IMR-90 (cell line): Measurements from ENCODE around the gene SYT8. TPM values are rescaled to one million over a fixed set of nuclear protein-coding genes. Genes with fewer than 3 reads are reported as not detected.

ENCODE experiments used
- ATAC-seq: fragments of 200-7000 bp; cut with Tn5 transposase; 2 replicates; pipeline ENCODE4 v1.9.1; 2020; ENCODE audit warnings: low read depth, mild to moderate bottlenecking, moderate library complexity
- BruUV-seq: library from RNA; stranded (reverse); fragments of 400-500 nt; replicated peaks from 2 replicates; lab custom pipeline; 2021; lab: Mats Ljungman, UMichigan
- CTCF ChIA-PET: fragments of 300-600 bp; formaldehyde crosslinking; extraction: SDS; loops from one replicate; lab custom pipeline; 2021; ENCODE audit warnings: antibody characterized with exemption; lab: Yijun Ruan, JAX
- POLR2A ChIA-PET: fragments of 300-600 bp; sonication (Branson Sonifier 250); formaldehyde crosslinking; loops from one replicate; lab custom pipeline; 2022; ENCODE audit warnings: antibody characterized with exemption; ENCODE audit not compliant: unreplicated experiment; lab: Charles Lee
- DNase-seq: peaks from one replicate; pipeline ENCODE4 v3.0.0; 2013
- H2AFZ ChIP-seq: replicated peaks from 2 replicates; pipeline ENCODE3; 2013; ENCODE audit warnings: low read length, mild to moderate bottlenecking; ENCODE audit not compliant: poor library complexity
- H2AK5ac ChIP-seq: 2 replicates; pipeline ENCODE4 v1.6.1; 2013; ENCODE audit warnings: low read depth, low read length, inconsistent platforms
- H2AK9ac ChIP-seq: replicated peaks from 2 replicates; pipeline ENCODE3; 2013; ENCODE audit warnings: mild to moderate bottlenecking, low read depth, low read length, moderate library complexity; ENCODE audit not compliant: poor library complexity
- H2BK120ac ChIP-seq: 2 replicates; pipeline ENCODE4 v1.6.1; 2013; ENCODE audit warnings: low read depth, low read length, inconsistent platforms
- H2BK15ac ChIP-seq: 3 replicates; pipeline ENCODE4 v1.6.1; 2013; ENCODE audit warnings: low read depth, low read length, inconsistent platforms
- H2BK20ac ChIP-seq: 2 replicates; pipeline ENCODE4 v1.6.1; 2013; ENCODE audit warnings: low read depth, mild to moderate bottlenecking, inconsistent platforms, low read length, moderate library complexity
- H2BK5ac ChIP-seq: 2 replicates; pipeline ENCODE4 v1.6.1; 2013; ENCODE audit warnings: mild to moderate bottlenecking, low read depth, low read length, inconsistent platforms; ENCODE audit not compliant: poor library complexity, severe bottlenecking
- H3K14ac ChIP-seq: replicated peaks from 2 replicates; pipeline ENCODE4 v1.6.1; 2013; ENCODE audit warnings: low read depth, low read length, inconsistent platforms
- H3K18ac ChIP-seq: 2 replicates; pipeline ENCODE4 v1.6.1; 2013; ENCODE audit warnings: low read depth, low read length, control low read depth
- H3K23ac ChIP-seq: 2 replicates; pipeline ENCODE4 v1.6.1; 2013; ENCODE audit warnings: low read depth, low read length, inconsistent platforms
- H3K27ac ChIP-seq: 2 replicates; pipeline ENCODE4 v1.5.1; 2013; ENCODE audit warnings: mild to moderate bottlenecking, control low read depth, low read length; ENCODE audit not compliant: insufficient read depth
- H3K27me3 ChIP-seq: 2 replicates; pipeline ENCODE4 v1.6.1; 2013; ENCODE audit warnings: low read length; ENCODE audit not compliant: control insufficient read depth, insufficient read depth
- H3K36me3 ChIP-seq: 2 replicates; pipeline ENCODE4 v1.6.1; 2013; ENCODE audit warnings: low read length, mixed read lengths; ENCODE audit not compliant: control insufficient read depth, insufficient read depth
- H3K4ac ChIP-seq: 2 replicates; pipeline ENCODE4 v1.6.1; 2013; ENCODE audit warnings: low read depth, low read length, inconsistent platforms
- H3K4me1 ChIP-seq: 2 replicates; pipeline ENCODE4 v1.6.1; 2013; ENCODE audit warnings: low read length, mixed read lengths; ENCODE audit not compliant: control insufficient read depth, insufficient read depth
- H3K4me2 ChIP-seq: 2 replicates; pipeline ENCODE4 v1.6.1; 2013; ENCODE audit warnings: low read depth, mild to moderate bottlenecking, control low read depth, low read length, moderate library complexity
- H3K4me3 ChIP-seq: 2 replicates; pipeline ENCODE4 v1.5.1; 2013; ENCODE audit warnings: low read depth, mild to moderate bottlenecking, control low read depth, low read length, moderate library complexity; ENCODE audit not compliant: insufficient read depth
- H3K56ac ChIP-seq: 2 replicates; pipeline ENCODE4 v1.6.1; 2013; ENCODE audit warnings: low read length, inconsistent platforms; ENCODE audit not compliant: insufficient read depth; ENCODE audit errors: extremely low read depth
- H3K79me1 ChIP-seq, 2 experiments: 2 replicates each; pipeline ENCODE4 v1.6.1; 2013; ENCODE audit warnings: low read length in 2 of 2, inconsistent platforms in 1 of 2, low read depth in 1 of 2
- H3K9ac ChIP-seq: 2 replicates; pipeline ENCODE4 v1.6.1; 2013; ENCODE audit warnings: low read depth, low read length, control low read depth
- H3K9me1 ChIP-seq: 2 replicates; pipeline ENCODE4 v1.6.1; 2013; ENCODE audit warnings: low read length, inconsistent platforms; ENCODE audit not compliant: insufficient read depth
- H3K9me3 ChIP-seq: 2 replicates; pipeline ENCODE4 v1.6.1; 2013; ENCODE audit warnings: low read length; ENCODE audit not compliant: control insufficient read depth, insufficient read depth
- H4K20me1 ChIP-seq: 2 replicates; pipeline ENCODE4 v1.6.1; 2013; ENCODE audit warnings: low read length, inconsistent platforms; ENCODE audit not compliant: insufficient read depth
- H4K5ac ChIP-seq: 2 replicates; pipeline ENCODE4 v1.6.1; 2013; ENCODE audit warnings: mild to moderate bottlenecking, low read depth, low read length, control low read depth
- H4K8ac ChIP-seq, 2 experiments: 2 replicates each; pipeline ENCODE4 v1.6.1; 2013; ENCODE audit warnings: low read depth in 2 of 2, low read length in 2 of 2, control low read depth in 1 of 2, inconsistent platforms in 1 of 2
- H4K91ac ChIP-seq: 2 replicates; pipeline ENCODE4 v1.6.1; 2013; ENCODE audit warnings: low read depth, low read length, inconsistent platforms; ENCODE audit not compliant: insufficient read depth
- CEBPB ChIP-seq: IDR thresholded peaks from 2 replicates; pipeline ENCODE4 v1.6.1; 2012; ENCODE audit warnings: low read depth, low read length, improper control_type of control experiment
- CHD1 ChIP-seq: IDR thresholded peaks from 2 replicates; pipeline ENCODE4 v1.6.1; 2012; ENCODE audit warnings: low read depth, low read length, improper control_type of control experiment
- CTCF ChIP-seq: conservative IDR thresholded peaks from 2 replicates; pipeline ENCODE4 v1.5.1; 2012; ENCODE audit warnings: mild to moderate bottlenecking, low read depth, low read length, improper control_type of control experiment
- ELK1 ChIP-seq: fragments of 150-350 bp; IDR thresholded peaks from 2 replicates; pipeline ENCODE4 v1.6.1; 2016; ENCODE audit warnings: low read depth, mild to moderate bottlenecking, low read length, moderate library complexity, borderline replicate concordance
- FOS ChIP-seq: fragments of 150-350 bp; IDR thresholded peaks from 2 replicates; pipeline ENCODE4 v1.6.1; 2016; ENCODE audit warnings: low read depth, low read length
- MAFK ChIP-seq: IDR thresholded peaks from 2 replicates; pipeline ENCODE4 v1.6.1; 2012; ENCODE audit warnings: low read depth, low read length, improper control_type of control experiment
- MAZ ChIP-seq: IDR thresholded peaks from 2 replicates; pipeline ENCODE4 v1.6.1; 2012; ENCODE audit warnings: low read depth, mild to moderate bottlenecking, low read length, improper control_type of control experiment, moderate library complexity, borderline replicate concordance
- MXI1 ChIP-seq: IDR thresholded peaks from 2 replicates; pipeline ENCODE4 v1.6.1; 2012; ENCODE audit warnings: low read depth, mild to moderate bottlenecking, low read length, moderate library complexity, borderline replicate concordance
- NFE2L2 ChIP-seq: fragments of 150-350 bp; IDR thresholded peaks from 2 replicates; pipeline ENCODE4 v1.6.1; 2016; ENCODE audit warnings: low read depth, mild to moderate bottlenecking, low read length
- POLR2A ChIP-seq: IDR thresholded peaks from 2 replicates; pipeline ENCODE4 v1.6.1; 2012; ENCODE audit warnings: mild to moderate bottlenecking, low read depth, low read length
- RAD21 ChIP-seq: IDR thresholded peaks from 2 replicates; pipeline ENCODE4 v1.6.1; 2012; ENCODE audit warnings: low read length, improper control_type of control experiment
- RCOR1 ChIP-seq: IDR thresholded peaks from 2 replicates; pipeline ENCODE4 v1.6.1; 2012; ENCODE audit warnings: mild to moderate bottlenecking, low read length, improper control_type of control experiment; ENCODE audit not compliant: insufficient replicate concordance
- RFX5 ChIP-seq: IDR thresholded peaks from 2 replicates; pipeline ENCODE4 v1.8.0; 2012; ENCODE audit warnings: low read depth, mild to moderate bottlenecking, low read length, moderate library complexity
- USF2 ChIP-seq: fragments of 150-350 bp; IDR thresholded peaks from 2 replicates; pipeline ENCODE4 v1.6.1; 2017; ENCODE audit warnings: mild to moderate bottlenecking, antibody characterized with exemption, low read length, low read depth
- WGBS, 2 experiments: methylation state at CpG; one replicate each; pipeline versions ENCODE4 v1.1.5 to v1.1.7; 2013; ENCODE audit warnings: missing lambda C conversion rate in 2 of 2; ENCODE audit not compliant: insufficient read length in 1 of 2; ENCODE audit errors: extremely low coverage in 2 of 2; 5-methylcytosine and 5-hydroxymethylcytosine counted together
- dilution Hi-C: fragments of 300-500 bp; cut with HindIII; formaldehyde crosslinking; loops from one replicate; pipeline ENCODE4 v1.14.3; 2018; ENCODE audit warnings: low sequenced_read_pairs; ENCODE audit not compliant: unreplicated experiment
- in situ Hi-C: fragments of 300-500 bp; cut with MboI; formaldehyde crosslinking; loops from 3 replicates; pipeline ENCODE4 v1.14.3; 2019; ENCODE audit warnings: low sequenced_read_pairs, inconsistent platforms, mixed read lengths
- intact Hi-C: fragments of 100-400 bp; cut with micrococcal nuclease; formaldehyde crosslinking; loops from 2 replicates; pipeline ENCODE4 v1.10.0; 2022
- polyA plus RNA-seq, 3 experiments: library from polyadenylated mRNA; depleted of rRNA; stranded (reverse); fragments of >200 nt; gene quantifications; 2 replicates each; pipeline ENCODE4 v1.2.3, GENCODE V29; 2012; ENCODE audit warnings: low replicate concordance in 1 of 3
- total RNA-seq: library from RNA; depleted of rRNA; stranded (reverse); fragments of >200 nt; gene quantifications from 2 replicates; pipeline ENCODE4 v1.2.3, GENCODE V29; 2012

Gene SYT8
- total and polyA plus RNA-seq, 2 of the 4 experiments (the other 2 are of a cell fraction): not detected

- Histone ChIP-seq H3K4me3 (no peak overlapping the region), H3K9ac (no peak overlapping the region), H3K79me1 (no peaks in the 10 kb centered on the region), H2AK5ac (no peak overlapping the region), H3K27me3 (peaks cover 51% of the 10 kb centered on the region), H3K9me3 (no peaks in the 10 kb centered on the region), H3K9me1 (no peaks in the 10 kb centered on the region), H2AFZ (no peak overlapping the region), H2BK120ac (no peak overlapping the region), H4K5ac (no peak overlapping the region), H2BK20ac (no peak overlapping the region), H3K23ac (no peak overlapping the region), H4K8ac (no peak overlapping the region), H3K4ac (no peak overlapping the region), H3K18ac (no peak overlapping the region), H3K14ac (no peak overlapping the region), H4K91ac (no peak overlapping the region), H3K4me1 (no peaks in the 10 kb centered on the region), H3K4me2 (no peak overlapping the region), H3K27ac (no peak overlapping the region), H2AK9ac (no peak overlapping the region), H2BK5ac (no peak overlapping the region), H3K56ac (no peak overlapping the region), H3K36me3 (no peaks in the 10 kb centered on the region), H4K20me1 (no peaks in the 10 kb centered on the region), H2BK15ac (no peak overlapping the region)
- in situ Hi-C loops (no loop called here), intact Hi-C loops (no loop called here), dilution Hi-C loops (no loop called here)
- no TSS peak for BruUV-seq
- POLR2A ChIA-PET: no interaction called here
- DNase-seq: no peak
- TF ChIP-seq RCOR1 (no peak), USF2 (no peak), CEBPB (no peak), RAD21 (no peak), CTCF (no peak), MAFK (no peak), POLR2A (no peak), FOS (no peak), NFE2L2 (no peak), RFX5 (no peak), MAZ (no peak), MXI1 (no peak), CHD1 (no peak), ELK1 (no peak)
- no peak for ATAC-seq
- 69% methylated on average over 10 of the region's 19 CpGs; no CpG with 5 or more reads in 1 of the 2 experiments for WGBS, 2 experiments
- CTCF ChIA-PET: interaction anchor here (0.6 to 0.7 kb wide), 2 partner anchors 196 to 352 kb away, joined by 4 to 8 read pairs; no protein-coding TSS in a partner anchor
Measured at GRCh38 chr11:1848640-1849430, 14.0 kb downstream of the SYT8 start.
